IMR-90 (cell line): ENCODE data around the gene NRF1. TPM values are rescaled to one million over a fixed set of nuclear protein-coding genes. Genes with fewer than 3 reads are reported as not detected.

Experiments used
- ATAC-seq: fragments of 200-7000 bp; cut with Tn5 transposase; 2 replicates; pipeline ENCODE4 v1.9.1; 2020; ENCODE audit warnings: low read depth, mild to moderate bottlenecking, moderate library complexity
- BruUV-seq: library from RNA; stranded (reverse); fragments of 400-500 nt; replicated peaks from 2 replicates; lab custom pipeline; 2021; lab: Mats Ljungman, UMichigan
- CTCF ChIA-PET: fragments of 300-600 bp; formaldehyde crosslinking; extraction: SDS; loops from one replicate; lab custom pipeline; 2021; ENCODE audit warnings: antibody characterized with exemption; lab: Yijun Ruan, JAX
- POLR2A ChIA-PET: fragments of 300-600 bp; sonication (Branson Sonifier 250); formaldehyde crosslinking; loops from one replicate; lab custom pipeline; 2022; ENCODE audit warnings: antibody characterized with exemption; ENCODE audit not compliant: unreplicated experiment; lab: Charles Lee
- DNase-seq: peaks from one replicate; pipeline ENCODE4 v3.0.0; 2013
- H2AFZ ChIP-seq: replicated peaks from 2 replicates; pipeline ENCODE3; 2013; ENCODE audit warnings: low read length, mild to moderate bottlenecking; ENCODE audit not compliant: poor library complexity
- H2AK5ac ChIP-seq: 2 replicates; pipeline ENCODE4 v1.6.1; 2013; ENCODE audit warnings: low read depth, low read length, inconsistent platforms
- H2AK9ac ChIP-seq: replicated peaks from 2 replicates; pipeline ENCODE3; 2013; ENCODE audit warnings: mild to moderate bottlenecking, low read depth, low read length, moderate library complexity; ENCODE audit not compliant: poor library complexity
- H2BK120ac ChIP-seq: 2 replicates; pipeline ENCODE4 v1.6.1; 2013; ENCODE audit warnings: low read depth, low read length, inconsistent platforms
- H2BK15ac ChIP-seq: 3 replicates; pipeline ENCODE4 v1.6.1; 2013; ENCODE audit warnings: low read depth, low read length, inconsistent platforms
- H2BK20ac ChIP-seq: 2 replicates; pipeline ENCODE4 v1.6.1; 2013; ENCODE audit warnings: low read depth, mild to moderate bottlenecking, inconsistent platforms, low read length, moderate library complexity
- H2BK5ac ChIP-seq: 2 replicates; pipeline ENCODE4 v1.6.1; 2013; ENCODE audit warnings: mild to moderate bottlenecking, low read depth, low read length, inconsistent platforms; ENCODE audit not compliant: poor library complexity, severe bottlenecking
- H3K14ac ChIP-seq: replicated peaks from 2 replicates; pipeline ENCODE4 v1.6.1; 2013; ENCODE audit warnings: low read depth, low read length, inconsistent platforms
- H3K18ac ChIP-seq: 2 replicates; pipeline ENCODE4 v1.6.1; 2013; ENCODE audit warnings: low read depth, low read length, control low read depth
- H3K23ac ChIP-seq: 2 replicates; pipeline ENCODE4 v1.6.1; 2013; ENCODE audit warnings: low read depth, low read length, inconsistent platforms
- H3K27ac ChIP-seq: 2 replicates; pipeline ENCODE4 v1.5.1; 2013; ENCODE audit warnings: mild to moderate bottlenecking, control low read depth, low read length; ENCODE audit not compliant: insufficient read depth
- H3K27me3 ChIP-seq: 2 replicates; pipeline ENCODE4 v1.6.1; 2013; ENCODE audit warnings: low read length; ENCODE audit not compliant: control insufficient read depth, insufficient read depth
- H3K36me3 ChIP-seq: 2 replicates; pipeline ENCODE4 v1.6.1; 2013; ENCODE audit warnings: low read length, mixed read lengths; ENCODE audit not compliant: control insufficient read depth, insufficient read depth
- H3K4ac ChIP-seq: 2 replicates; pipeline ENCODE4 v1.6.1; 2013; ENCODE audit warnings: low read depth, low read length, inconsistent platforms
- H3K4me1 ChIP-seq: 2 replicates; pipeline ENCODE4 v1.6.1; 2013; ENCODE audit warnings: low read length, mixed read lengths; ENCODE audit not compliant: control insufficient read depth, insufficient read depth
- H3K4me2 ChIP-seq: 2 replicates; pipeline ENCODE4 v1.6.1; 2013; ENCODE audit warnings: low read depth, mild to moderate bottlenecking, control low read depth, low read length, moderate library complexity
- H3K4me3 ChIP-seq: 2 replicates; pipeline ENCODE4 v1.5.1; 2013; ENCODE audit warnings: low read depth, mild to moderate bottlenecking, control low read depth, low read length, moderate library complexity; ENCODE audit not compliant: insufficient read depth
- H3K56ac ChIP-seq: 2 replicates; pipeline ENCODE4 v1.6.1; 2013; ENCODE audit warnings: low read length, inconsistent platforms; ENCODE audit not compliant: insufficient read depth; ENCODE audit errors: extremely low read depth
- H3K79me1 ChIP-seq, 2 experiments: 2 replicates each; pipeline ENCODE4 v1.6.1; 2013; ENCODE audit warnings: low read length in 2 of 2, inconsistent platforms in 1 of 2, low read depth in 1 of 2
- H3K9ac ChIP-seq: 2 replicates; pipeline ENCODE4 v1.6.1; 2013; ENCODE audit warnings: low read depth, low read length, control low read depth
- H3K9me1 ChIP-seq: 2 replicates; pipeline ENCODE4 v1.6.1; 2013; ENCODE audit warnings: low read length, inconsistent platforms; ENCODE audit not compliant: insufficient read depth
- H3K9me3 ChIP-seq: 2 replicates; pipeline ENCODE4 v1.6.1; 2013; ENCODE audit warnings: low read length; ENCODE audit not compliant: control insufficient read depth, insufficient read depth
- H4K20me1 ChIP-seq: 2 replicates; pipeline ENCODE4 v1.6.1; 2013; ENCODE audit warnings: low read length, inconsistent platforms; ENCODE audit not compliant: insufficient read depth
- H4K5ac ChIP-seq: 2 replicates; pipeline ENCODE4 v1.6.1; 2013; ENCODE audit warnings: mild to moderate bottlenecking, low read depth, low read length, control low read depth
- H4K8ac ChIP-seq, 2 experiments: 2 replicates each; pipeline ENCODE4 v1.6.1; 2013; ENCODE audit warnings: low read depth in 2 of 2, low read length in 2 of 2, control low read depth in 1 of 2, inconsistent platforms in 1 of 2
- H4K91ac ChIP-seq: 2 replicates; pipeline ENCODE4 v1.6.1; 2013; ENCODE audit warnings: low read depth, low read length, inconsistent platforms; ENCODE audit not compliant: insufficient read depth
- BHLHE40 ChIP-seq: fragments of 150-350 bp; IDR thresholded peaks from 2 replicates; pipeline ENCODE4 v1.6.1; 2016; ENCODE audit warnings: mild to moderate bottlenecking, low read depth, low read length
- CEBPB ChIP-seq: IDR thresholded peaks from 2 replicates; pipeline ENCODE4 v1.6.1; 2012; ENCODE audit warnings: low read depth, low read length, improper control_type of control experiment
- CHD1 ChIP-seq: IDR thresholded peaks from 2 replicates; pipeline ENCODE4 v1.6.1; 2012; ENCODE audit warnings: low read depth, low read length, improper control_type of control experiment
- FOS ChIP-seq: fragments of 150-350 bp; IDR thresholded peaks from 2 replicates; pipeline ENCODE4 v1.6.1; 2016; ENCODE audit warnings: low read depth, low read length
- MAFK ChIP-seq: IDR thresholded peaks from 2 replicates; pipeline ENCODE4 v1.6.1; 2012; ENCODE audit warnings: low read depth, low read length, improper control_type of control experiment
- MAZ ChIP-seq: IDR thresholded peaks from 2 replicates; pipeline ENCODE4 v1.6.1; 2012; ENCODE audit warnings: low read depth, mild to moderate bottlenecking, low read length, improper control_type of control experiment, moderate library complexity, borderline replicate concordance
- MXI1 ChIP-seq: IDR thresholded peaks from 2 replicates; pipeline ENCODE4 v1.6.1; 2012; ENCODE audit warnings: low read depth, mild to moderate bottlenecking, low read length, moderate library complexity, borderline replicate concordance
- NFE2L2 ChIP-seq: fragments of 150-350 bp; IDR thresholded peaks from 2 replicates; pipeline ENCODE4 v1.6.1; 2016; ENCODE audit warnings: low read depth, mild to moderate bottlenecking, low read length
- POLR2A ChIP-seq: IDR thresholded peaks from 2 replicates; pipeline ENCODE4 v1.6.1; 2012; ENCODE audit warnings: mild to moderate bottlenecking, low read depth, low read length
- RAD21 ChIP-seq: IDR thresholded peaks from 2 replicates; pipeline ENCODE4 v1.6.1; 2012; ENCODE audit warnings: low read length, improper control_type of control experiment
- RCOR1 ChIP-seq: IDR thresholded peaks from 2 replicates; pipeline ENCODE4 v1.6.1; 2012; ENCODE audit warnings: mild to moderate bottlenecking, low read length, improper control_type of control experiment; ENCODE audit not compliant: insufficient replicate concordance
- RFX5 ChIP-seq: IDR thresholded peaks from 2 replicates; pipeline ENCODE4 v1.8.0; 2012; ENCODE audit warnings: low read depth, mild to moderate bottlenecking, low read length, moderate library complexity
- SMC3 ChIP-seq: fragments of 150-350 bp; IDR thresholded peaks from 2 replicates; pipeline ENCODE4 v1.6.1; 2016; ENCODE audit warnings: low read depth, mild to moderate bottlenecking, antibody characterized with exemption, low read length, moderate library complexity
- WGBS, 2 experiments: methylation state at CpG; one replicate each; pipeline versions ENCODE4 v1.1.5 to v1.1.7; 2013; ENCODE audit warnings: missing lambda C conversion rate in 2 of 2; ENCODE audit not compliant: insufficient read length in 1 of 2; ENCODE audit errors: extremely low coverage in 2 of 2; 5-methylcytosine and 5-hydroxymethylcytosine counted together
- dilution Hi-C: fragments of 300-500 bp; cut with HindIII; formaldehyde crosslinking; loops from one replicate; pipeline ENCODE4 v1.14.3; 2018; ENCODE audit warnings: low sequenced_read_pairs; ENCODE audit not compliant: unreplicated experiment
- in situ Hi-C: fragments of 300-500 bp; cut with MboI; formaldehyde crosslinking; loops from 3 replicates; pipeline ENCODE4 v1.14.3; 2019; ENCODE audit warnings: low sequenced_read_pairs, inconsistent platforms, mixed read lengths
- intact Hi-C: fragments of 100-400 bp; cut with micrococcal nuclease; formaldehyde crosslinking; loops from 2 replicates; pipeline ENCODE4 v1.10.0; 2022
- polyA plus RNA-seq, 3 experiments: library from polyadenylated mRNA; depleted of rRNA; stranded (reverse); fragments of >200 nt; gene quantifications; 2 replicates each; pipeline ENCODE4 v1.2.3, GENCODE V29; 2012; ENCODE audit warnings: low replicate concordance in 1 of 3
- total RNA-seq: library from RNA; depleted of rRNA; stranded (reverse); fragments of >200 nt; gene quantifications from 2 replicates; pipeline ENCODE4 v1.2.3, GENCODE V29; 2012
- TF ChIP-seq, protein P1 (sequence below): fragments of 150-350 bp; IDR thresholded peaks from 2 replicates; pipeline ENCODE4 v1.6.1; 2016; ENCODE audit warnings: low read depth, mild to moderate bottlenecking, low read length, moderate library complexity, borderline replicate concordance
- TF ChIP-seq, protein P2 (sequence below): conservative IDR thresholded peaks from 2 replicates; pipeline ENCODE4 v1.5.1; 2012; ENCODE audit warnings: mild to moderate bottlenecking, low read depth, low read length, improper control_type of control experiment
- TF ChIP-seq, protein P3 (sequence below): fragments of 150-350 bp; IDR thresholded peaks from 2 replicates; pipeline ENCODE4 v1.6.1; 2017; ENCODE audit warnings: mild to moderate bottlenecking, antibody characterized with exemption, low read length, low read depth

NRF1 gene
- total and polyA plus RNA-seq, 2 of the 4 experiments (the other 2 are of a cell fraction): 11.4 to 15.8 TPM

DNA sequence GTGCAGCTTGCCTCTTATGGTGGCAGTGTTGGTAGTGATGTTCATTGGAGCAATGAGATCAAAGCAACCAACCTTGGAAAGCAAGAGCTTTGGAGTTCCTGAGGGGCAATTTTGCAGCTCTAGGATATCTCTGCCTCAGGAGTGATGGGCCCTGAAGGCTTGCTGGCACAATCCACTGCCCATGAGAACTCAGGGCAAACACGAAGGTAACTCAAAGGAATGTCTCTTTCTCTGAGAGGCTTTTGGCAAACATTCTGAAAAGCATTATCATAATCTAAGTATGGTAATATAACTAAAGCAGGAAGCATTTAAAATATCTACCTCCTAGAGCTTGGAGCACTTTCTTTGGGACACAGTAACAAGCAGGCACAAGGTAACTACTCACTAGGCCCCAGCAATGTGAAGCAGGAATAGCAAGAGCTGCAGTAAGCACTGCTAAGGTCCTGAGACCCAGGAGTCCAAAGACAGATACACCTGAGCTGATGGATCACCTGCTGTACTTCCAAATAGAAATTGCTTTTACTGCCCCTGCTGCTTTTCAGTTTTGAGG, 103.1 kb downstream of the NRF1 start:
- H3K4me1 ChIP-seq: peaks cover 2% of the 10 kb centered on the region; the same call in 1 of the 2 replicates

More for the DNA sequence above, 103.1 kb downstream of the NRF1 start:
- no peak overlapping the region for H3K9ac ChIP-seq
- no peak overlapping the region for H2AK5ac ChIP-seq
- H3K4me3 ChIP-seq: no peak overlapping the region
- H3K9me3 ChIP-seq: no peaks in the 10 kb centered on the region
- no peak overlapping the region for H4K91ac ChIP-seq
- POLR2A ChIA-PET: no interaction called here
- H2BK5ac ChIP-seq: no peak overlapping the region
- no peak for DNase-seq
- no TSS peak for BruUV-seq
- intact Hi-C loops: no loop called here
- peaks cover 12% of the 10 kb centered on the region; the same call in 1 of the 2 replicates for H3K9me1 ChIP-seq
- peaks cover 30% of the 10 kb centered on the region for H3K36me3 ChIP-seq
- H3K27ac ChIP-seq: no peak overlapping the region
- dilution Hi-C loops: no loop called here
- no peak overlapping the region for H4K8ac ChIP-seq
- no peak overlapping the region for H3K4ac ChIP-seq
- no peak overlapping the region for H4K5ac ChIP-seq
- no peak overlapping the region for H2BK20ac ChIP-seq
- H3K23ac ChIP-seq: no peak overlapping the region
- no peak overlapping the region for H2AK9ac ChIP-seq
- no peaks in the 10 kb centered on the region for H3K27me3 ChIP-seq
- H2AFZ ChIP-seq: no peak overlapping the region
- no peak overlapping the region for H3K4me2 ChIP-seq
- TF ChIP-seq CHD1: no peak
- TF ChIP-seq MAFK: no peak
- TF ChIP-seq, protein P1, sequence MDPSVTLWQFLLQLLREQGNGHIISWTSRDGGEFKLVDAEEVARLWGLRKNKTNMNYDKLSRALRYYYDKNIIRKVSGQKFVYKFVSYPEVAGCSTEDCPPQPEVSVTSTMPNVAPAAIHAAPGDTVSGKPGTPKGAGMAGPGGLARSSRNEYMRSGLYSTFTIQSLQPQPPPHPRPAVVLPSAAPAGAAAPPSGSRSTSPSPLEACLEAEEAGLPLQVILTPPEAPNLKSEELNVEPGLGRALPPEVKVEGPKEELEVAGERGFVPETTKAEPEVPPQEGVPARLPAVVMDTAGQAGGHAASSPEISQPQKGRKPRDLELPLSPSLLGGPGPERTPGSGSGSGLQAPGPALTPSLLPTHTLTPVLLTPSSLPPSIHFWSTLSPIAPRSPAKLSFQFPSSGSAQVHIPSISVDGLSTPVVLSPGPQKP: no peak
- TF ChIP-seq, protein P2, sequence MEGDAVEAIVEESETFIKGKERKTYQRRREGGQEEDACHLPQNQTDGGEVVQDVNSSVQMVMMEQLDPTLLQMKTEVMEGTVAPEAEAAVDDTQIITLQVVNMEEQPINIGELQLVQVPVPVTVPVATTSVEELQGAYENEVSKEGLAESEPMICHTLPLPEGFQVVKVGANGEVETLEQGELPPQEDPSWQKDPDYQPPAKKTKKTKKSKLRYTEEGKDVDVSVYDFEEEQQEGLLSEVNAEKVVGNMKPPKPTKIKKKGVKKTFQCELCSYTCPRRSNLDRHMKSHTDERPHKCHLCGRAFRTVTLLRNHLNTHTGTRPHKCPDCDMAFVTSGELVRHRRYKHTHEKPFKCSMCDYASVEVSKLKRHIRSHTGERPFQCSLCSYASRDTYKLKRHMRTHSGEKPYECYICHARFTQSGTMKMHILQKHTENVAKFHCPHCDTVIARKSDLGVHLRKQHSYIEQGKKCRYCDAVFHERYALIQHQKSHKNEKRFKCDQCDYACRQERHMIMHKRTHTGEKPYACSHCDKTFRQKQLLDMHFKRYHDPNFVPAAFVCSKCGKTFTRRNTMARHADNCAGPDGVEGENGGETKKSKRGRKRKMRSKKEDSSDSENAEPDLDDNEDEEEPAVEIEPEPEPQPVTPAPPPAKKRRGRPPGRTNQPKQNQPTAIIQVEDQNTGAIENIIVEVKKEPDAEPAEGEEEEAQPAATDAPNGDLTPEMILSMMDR: no peak
- TF ChIP-seq MXI1: no peak
- no peak for TF ChIP-seq FOS
- no peak for TF ChIP-seq RAD21
- no peak for TF ChIP-seq NFE2L2
- TF ChIP-seq RCOR1: no peak
- TF ChIP-seq BHLHE40: no peak
- no peak for TF ChIP-seq SMC3
- TF ChIP-seq, protein P3, sequence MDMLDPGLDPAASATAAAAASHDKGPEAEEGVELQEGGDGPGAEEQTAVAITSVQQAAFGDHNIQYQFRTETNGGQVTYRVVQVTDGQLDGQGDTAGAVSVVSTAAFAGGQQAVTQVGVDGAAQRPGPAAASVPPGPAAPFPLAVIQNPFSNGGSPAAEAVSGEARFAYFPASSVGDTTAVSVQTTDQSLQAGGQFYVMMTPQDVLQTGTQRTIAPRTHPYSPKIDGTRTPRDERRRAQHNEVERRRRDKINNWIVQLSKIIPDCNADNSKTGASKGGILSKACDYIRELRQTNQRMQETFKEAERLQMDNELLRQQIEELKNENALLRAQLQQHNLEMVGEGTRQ: no peak
- TF ChIP-seq CEBPB: no peak
- TF ChIP-seq POLR2A: no peak
- TF ChIP-seq MAZ: no peak
- no peak for TF ChIP-seq RFX5
- no peaks in the 10 kb centered on the region; the same call in 1 of the 2 replicates for H4K20me1 ChIP-seq
- no peak for ATAC-seq
- CTCF ChIA-PET: no interaction called here
- in situ Hi-C loops: no loop called here
- H2BK15ac ChIP-seq: no peak overlapping the region
- H3K14ac ChIP-seq: no peak overlapping the region
- no peak overlapping the region for H3K18ac ChIP-seq
- no peak overlapping the region for H2BK120ac ChIP-seq
- WGBS, 2 experiments: no CpG with 5 or more reads among the region's 1 CpG
- no peak overlapping the region for H3K56ac ChIP-seq
- H3K79me1 ChIP-seq: no peaks in the 10 kb centered on the region; a peak in 1 of 4 replicates
